AG10803 (cell line): ENCODE data around the gene ZNF414.
A peak's percentile ranks its signal among the peaks of the same experiment; 100 is the strongest.

ENCODE experiments used
- DNase-seq: peaks from one replicate; pipeline ENCODE4 v3.0.0; 2010; ENCODE audit warnings: low read depth
- H3K4me3 ChIP-seq: 2 replicates; pipeline ENCODE4 v1.5.1; 2011; ENCODE audit warnings: mild to moderate bottlenecking, low read length, control low read depth
- CTCF ChIP-seq: conservative IDR thresholded peaks from 2 replicates; pipeline ENCODE4 v1.5.1; 2011; ENCODE audit warnings: mild to moderate bottlenecking, low read length, control low read depth, inconsistent platforms

The ZNF414 gene

GRCh38 chr19:8530061-8530679, 16.2 kb upstream of the ZNF414 start:
- H3K4me3 ChIP-seq: no peak overlapping the region

GRCh38 chr19:8529369-8530006, 15.5 kb upstream of the ZNF414 start:
- no peak overlapping the region for H3K4me3 ChIP-seq
- no peak for DNase-seq
- TF ChIP-seq CTCF: no peak

More at GRCh38 chr19:8530061-8530679, 16.2 kb upstream of the ZNF414 start:
- no peak for DNase-seq
- TF ChIP-seq CTCF: no peak

- no peak for TF ChIP-seq CTCF
- DNase-seq: no peak
- no peak overlapping the region for H3K4me3 ChIP-seq
Observed at GRCh38 chr19:8528500-8528899, 14.5 kb upstream of the ZNF414 start.

- peak; percentile 88 for DNase-seq
- H3K4me3 ChIP-seq: peak overlapping the region; percentile 92
- TF ChIP-seq CTCF: no peak
Observed at GRCh38 chr19:8526345-8527091, 12.6 kb upstream of the ZNF414 start.

- no peak for DNase-seq
- peak; percentile 39 for TF ChIP-seq CTCF
- peak overlapping the region; percentile 67 for H3K4me3 ChIP-seq
Observed at GRCh38 chr19:8525401-8525684, 11.4 kb upstream of the ZNF414 start.

- no peak for DNase-seq
- TF ChIP-seq CTCF: no peak
- H3K4me3 ChIP-seq: no peak overlapping the region
Observed at GRCh38 chr19:8519388-8519787, 5.4 kb upstream of the ZNF414 start.

- H3K4me3 ChIP-seq: no peak overlapping the region
- no peak for DNase-seq
- no peak for TF ChIP-seq CTCF
Observed at GRCh38 chr19:8518536-8518935, 4.6 kb upstream of the ZNF414 start.
